Right ventricle myocardium inferior (tissue), 1 donor: Measurements from ENCODE around the gene COL26A1. TPM values are rescaled to one million over a fixed set of nuclear protein-coding genes. Genes with fewer than 3 reads are reported as not detected.
A peak's percentile ranks its signal among the peaks of the same experiment; 100 is the strongest.

Experiments used
- ATAC-seq: fragments of 200-7000 bp; cut with Tn5 transposase; one replicate; pipeline ENCODE4 v1.9.1; 2020; ENCODE audit warnings: mild to moderate bottlenecking, moderate library complexity
- DNase-seq: peaks from one replicate; pipeline ENCODE4 v3.0.0; 2021; ENCODE audit errors: missing footprints
- intact Hi-C: fragments of 100-400 bp; cut with DNase I; formaldehyde crosslinking; loops from one replicate; pipeline ENCODE4 v1.11.0; 2022
- total RNA-seq: library from RNA; stranded (reverse); fragmentation: NEBNext Ultra II Directional; extraction: Animal tissue kit (Norgen Biotek cat#: 25700); gene quantifications from one replicate; pipeline ENCODE4 v1.2.1, GENCODE V29; 2021
- donor health status: DM: no; HTN: yes; CAD: no; lungs with severe emphysema.

Gene COL26A1
- total RNA-seq, 1 donor from 2014 or later = not detected

GRCh38 chr7:101517304-101517703 is 154.6 kb downstream of the COL26A1 start:
- DNase-seq (no peak), ATAC-seq (no peak)
- intact Hi-C loops = no loop called here

GRCh38 chr7:101518336-101518735 is 155.7 kb downstream of the COL26A1 start:
- ATAC-seq (no peak), DNase-seq (no peak)
- intact Hi-C loops = no loop called here

- ATAC-seq (no peak), DNase-seq (no peak)
- intact Hi-C loops = no loop called here
Observed at GRCh38 chr7:101519324-101520023, 156.8 kb downstream of the COL26A1 start.

GRCh38 chr7:101521430-101521925 is 158.8 kb downstream of the COL26A1 start:
- ATAC-seq (no peak), DNase-seq (no peak)
- intact Hi-C loops = no loop called here

- DNase-seq = no peak
Observed at GRCh38 chr7:101522021-101522420, 159.3 kb downstream of the COL26A1 start.

GRCh38 chr7:101527844-101528667 is 165.4 kb downstream of the COL26A1 start:
- intact Hi-C loops = no loop called here
- DNase-seq = no peak
- ATAC-seq = peak; percentile 74

More at GRCh38 chr7:101522021-101522420, 159.3 kb downstream of the COL26A1 start:
- ATAC-seq = no peak
- intact Hi-C loops = no loop called here

GRCh38 chr7:101529560-101529959 is 166.9 kb downstream of the COL26A1 start:
- intact Hi-C loops = no loop called here
- no peak for ATAC-seq
- DNase-seq = no peak

- ATAC-seq (no peak), DNase-seq (no peak)
- intact Hi-C loops = no loop called here
Observed at GRCh38 chr7:101531726-101532357, 169.2 kb downstream of the COL26A1 start.

GRCh38 chr7:101532400-101533102 is 169.9 kb downstream of the COL26A1 start:
- ATAC-seq = no peak
- intact Hi-C loops = no loop called here

GRCh38 chr7:101533103-101533465 is 170.4 kb downstream of the COL26A1 start:
- no peak for DNase-seq
- intact Hi-C loops = no loop called here
- ATAC-seq = no peak

More at GRCh38 chr7:101532400-101533102, 169.9 kb downstream of the COL26A1 start:
- DNase-seq = no peak

- intact Hi-C loops = no loop called here
- DNase-seq = no peak
- no peak for ATAC-seq
Observed at GRCh38 chr7:101534015-101534803, 171.5 kb downstream of the COL26A1 start.

- intact Hi-C loops = no loop called here
- DNase-seq = no peak
Observed at GRCh38 chr7:101534873-101535272, 172.2 kb downstream of the COL26A1 start.

GRCh38 chr7:101535351-101535751 is 172.7 kb downstream of the COL26A1 start:
- no peak for ATAC-seq
- DNase-seq = no peak
- intact Hi-C loops = no loop called here

More at GRCh38 chr7:101534873-101535272, 172.2 kb downstream of the COL26A1 start:
- ATAC-seq = no peak

GRCh38 chr7:101536232-101536631 is 173.6 kb downstream of the COL26A1 start:
- intact Hi-C loops = no loop called here
- ATAC-seq = peak; percentile 51
- no peak for DNase-seq

- DNase-seq (no peak), ATAC-seq (no peak)
- intact Hi-C loops = no loop called here
Observed at GRCh38 chr7:101536668-101537067, 174.0 kb downstream of the COL26A1 start.

GRCh38 chr7:101537205-101537604 is 174.5 kb downstream of the COL26A1 start:
- intact Hi-C loops = no loop called here
- DNase-seq (no peak), ATAC-seq (no peak)

GRCh38 chr7:101537935-101538595 is 175.4 kb downstream of the COL26A1 start:
- ATAC-seq = no peak
- no peak for DNase-seq
- intact Hi-C loops = loop anchor here (2.0 kb wide), 1 partner anchor 173 kb away; no protein-coding TSS in a partner anchor
